ENCODE measurements around the gene ZNF516.
"Not testable (repeated sequence)": the region's sequence is repeated elsewhere in the genome, so short reads cannot be mapped to it uniquely, and the experiment has no call there.

DNA sequence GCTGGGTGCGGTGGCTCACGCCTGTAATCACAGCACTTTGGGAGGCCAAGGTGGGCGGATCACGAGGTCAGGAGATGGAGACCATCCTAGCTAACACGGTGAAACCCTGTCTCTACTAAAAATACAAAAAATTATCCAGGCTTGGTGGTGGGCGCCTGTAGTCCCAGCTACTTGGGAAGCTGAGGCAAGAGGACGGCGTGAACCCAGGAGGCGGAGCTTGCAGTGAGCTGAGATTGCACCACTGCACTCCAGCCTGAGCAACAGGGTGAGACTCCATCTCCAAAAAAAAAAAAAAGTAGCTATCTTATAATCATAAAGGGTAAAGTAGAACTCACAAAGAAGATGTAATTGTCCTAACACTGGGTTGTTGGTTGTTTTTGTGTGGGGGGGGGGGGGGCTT, 21.5 kb downstream of the ZNF516 start:
- not testable (repeated sequence) for TF ChIP-seq EZH2 (IDR thresholded peaks at IDR 0.05; ENCODE audit: insufficient read depth, poor library complexity, severe bottlenecking); EZH2phosphoT487 (IDR thresholded peaks at IDR 0.05; ENCODE audit: insufficient read depth, low read depth)

Measured in GM23248 (cell line).